ENCODE measurements around the gene SENP3.

- TF ChIP-seq CTCF (conservative IDR thresholded peaks at IDR 0.05; ENCODE audit: low read depth, low read length) (no peak), BHLHE40 (IDR thresholded peaks at IDR 0.05; ENCODE audit: low read depth, low read length) (no peak), MAZ (IDR thresholded peaks at IDR 0.05; ENCODE audit: borderline replicate concordance, low read depth, low read length) (no peak), MAFK (IDR thresholded peaks at IDR 0.05; ENCODE audit: low read depth, low read length) (no peak)
Observed at GRCh38 chr17:7551396-7551795, 10.3 kb upstream of the SENP3 start.

Data from IMR-90 (cell line).